Fibroblast of skin of right quadriceps (primary cell): Measurements from ENCODE around the gene PALD1.
A peak's percentile ranks its signal among the peaks of the same experiment; 100 is the strongest.
"Not testable (repeated sequence)": the region's sequence is repeated elsewhere in the genome, so short reads cannot be mapped to it uniquely, and the experiment has no call there.

Experiments
- DNase-seq: peaks from one replicate; pipeline ENCODE4 v3.0.0-alpha.2; 2013

Gene PALD1

GRCh38 chr10:70575874-70576802 is 97.6 kb downstream of the PALD1 start:
- DNase-seq = no peak

GRCh38 chr10:70576803-70577517 is 98.4 kb downstream of the PALD1 start:
- no peak for DNase-seq

GRCh38 chr10:70578371-70578947 is 99.9 kb downstream of the PALD1 start:
- DNase-seq = peak; percentile 64

DNA sequence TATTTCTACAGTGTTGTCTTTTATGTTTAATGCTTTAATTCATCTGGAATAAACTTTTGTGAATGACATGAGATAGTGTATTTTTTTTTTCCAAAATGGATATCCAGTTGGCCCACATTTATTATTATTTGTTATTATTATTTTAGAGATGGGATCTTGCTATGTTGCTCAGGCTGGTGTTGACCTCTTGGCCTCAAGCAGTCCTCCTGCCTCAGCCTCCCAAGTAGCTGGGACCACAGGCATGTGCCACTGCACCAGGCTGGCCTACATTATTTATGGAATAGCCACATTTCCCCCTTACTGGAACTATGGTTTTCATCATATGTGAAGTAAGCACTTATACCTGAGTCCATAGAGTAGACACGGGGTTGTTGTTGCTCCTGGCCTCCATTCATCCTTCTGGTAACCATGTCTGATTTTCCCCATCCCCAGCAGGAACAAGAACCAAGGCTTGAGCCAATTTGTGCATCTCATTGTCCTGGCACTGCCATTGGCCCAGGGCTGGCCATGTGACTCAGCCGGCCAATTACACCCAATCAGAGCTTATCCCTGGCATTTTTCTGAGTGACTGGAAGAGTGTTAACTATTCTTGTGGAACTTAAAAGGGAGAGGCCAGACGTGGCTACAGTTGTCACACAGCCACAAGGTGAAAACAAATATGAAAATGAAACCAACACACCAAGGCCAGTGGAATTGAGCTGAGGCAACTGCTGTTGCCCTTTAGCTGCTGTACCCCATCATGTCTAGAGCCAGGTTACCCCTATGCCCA is 100.9 kb downstream of the PALD1 start:
- DNase-seq = no peak

DNA sequence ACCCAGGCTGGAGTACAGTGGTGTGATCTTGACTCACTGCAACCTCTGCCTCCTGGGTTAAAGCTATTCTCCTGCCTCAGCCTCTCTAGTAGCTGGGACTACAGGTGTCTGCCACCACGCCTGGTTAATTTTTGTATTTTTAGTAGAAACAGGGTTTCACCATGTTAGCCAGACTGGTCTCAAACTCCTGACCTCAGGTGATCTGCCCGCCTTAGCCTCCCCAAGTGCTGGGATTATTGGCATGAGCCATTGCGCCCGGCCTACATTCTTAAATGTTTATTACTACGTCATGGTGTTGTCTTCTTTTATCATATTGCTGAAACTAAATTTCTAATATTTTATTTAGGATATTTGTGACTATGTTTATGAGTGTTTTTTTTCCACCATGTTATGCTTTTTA is 102.6 kb downstream of the PALD1 start:
- DNase-seq = not testable (repeated sequence)

GRCh38 chr10:70582793-70583668 is 104.5 kb downstream of the PALD1 start:
- DNase-seq = no peak

GRCh38 chr10:70583669-70584037 is 105.1 kb downstream of the PALD1 start:
- no peak for DNase-seq

DNA sequence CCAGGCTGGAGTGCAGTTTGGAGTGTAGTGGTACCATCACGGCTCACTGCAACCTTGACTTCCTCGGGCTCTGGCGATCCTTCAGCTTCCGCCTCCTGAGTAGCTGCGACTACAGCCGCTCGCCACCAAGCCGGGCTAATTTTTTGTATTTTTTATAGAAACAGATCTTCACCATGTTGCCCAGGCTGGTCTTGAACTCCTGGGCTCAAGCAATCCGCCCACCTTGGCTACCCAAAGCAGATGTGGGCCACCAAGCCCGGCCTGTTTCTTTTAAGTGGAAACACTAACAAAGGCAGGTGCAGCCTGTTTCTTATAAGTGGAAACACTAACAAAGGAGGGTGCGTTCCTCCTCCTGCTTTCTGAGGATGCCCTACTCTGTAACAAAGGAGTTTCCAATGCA is 105.8 kb downstream of the PALD1 start:
- no peak for DNase-seq

DNA sequence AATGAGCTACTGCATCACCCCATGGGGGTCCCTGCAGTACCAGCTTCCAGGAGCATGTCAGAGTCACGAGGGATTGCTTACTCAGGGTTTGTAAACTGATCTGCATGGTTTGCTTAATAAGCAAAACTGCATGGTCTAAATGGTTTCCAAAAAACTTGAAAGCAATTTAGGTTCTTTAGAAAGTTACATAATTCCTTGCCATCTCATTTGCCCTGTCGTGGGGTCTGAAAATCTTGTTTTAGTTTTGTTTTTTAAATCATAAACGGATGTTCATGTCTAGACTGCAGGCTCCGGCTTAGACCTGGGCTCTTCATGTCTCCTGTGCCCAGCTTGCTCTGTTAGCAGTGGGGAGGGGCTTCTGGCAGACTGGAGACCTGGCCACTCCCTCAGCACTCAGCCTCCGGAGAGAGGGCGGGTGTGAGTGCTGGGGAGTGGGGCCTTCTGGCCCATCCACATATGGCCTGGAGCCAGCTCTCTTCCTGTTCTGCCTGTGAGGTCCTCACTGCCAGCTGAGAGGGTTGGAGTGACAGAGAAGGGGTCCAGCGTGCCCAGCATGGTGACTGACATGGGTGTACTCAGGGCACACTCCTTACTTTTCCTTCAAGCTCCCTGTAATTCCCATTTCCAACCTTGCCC is 106.5 kb downstream of the PALD1 start:
- peak; percentile 20 for DNase-seq

GRCh38 chr10:70585578-70586169 is 107.1 kb downstream of the PALD1 start:
- no peak for DNase-seq

DNA sequence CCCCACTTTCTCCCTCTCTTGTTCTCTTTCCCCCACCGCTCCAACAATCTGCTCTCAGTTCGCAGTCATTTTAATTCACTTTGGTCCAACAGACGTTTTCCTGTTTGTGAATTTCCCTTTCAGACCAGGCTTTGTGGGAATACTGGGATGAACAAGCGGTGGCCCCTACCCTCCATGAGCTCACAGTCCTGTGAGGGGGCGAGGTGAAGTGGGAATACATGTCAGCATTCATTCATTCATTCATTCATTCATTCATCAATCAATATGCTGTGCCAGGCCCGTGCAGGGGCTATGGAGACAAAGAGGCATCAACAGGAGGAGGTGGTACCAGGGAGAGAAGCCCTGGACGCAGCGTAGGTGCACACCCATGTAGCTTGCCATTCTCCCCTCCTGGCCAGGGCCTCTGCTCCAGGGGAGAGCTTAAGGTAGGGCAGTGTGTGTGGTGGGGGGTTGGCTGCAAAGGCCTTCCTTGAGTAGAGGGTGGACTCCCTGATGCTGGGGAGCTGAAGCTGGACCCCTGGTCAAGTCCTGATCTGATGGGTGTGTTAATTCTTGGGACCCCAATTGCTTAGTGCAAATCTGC is 107.9 kb downstream of the PALD1 start:
- no peak for DNase-seq

- no peak for DNase-seq
Observed at GRCh38 chr10:70587045-70587658, 108.6 kb downstream of the PALD1 start.

- DNase-seq = no peak
Observed at GRCh38 chr10:70588255-70588654, 109.7 kb downstream of the PALD1 start.

DNA sequence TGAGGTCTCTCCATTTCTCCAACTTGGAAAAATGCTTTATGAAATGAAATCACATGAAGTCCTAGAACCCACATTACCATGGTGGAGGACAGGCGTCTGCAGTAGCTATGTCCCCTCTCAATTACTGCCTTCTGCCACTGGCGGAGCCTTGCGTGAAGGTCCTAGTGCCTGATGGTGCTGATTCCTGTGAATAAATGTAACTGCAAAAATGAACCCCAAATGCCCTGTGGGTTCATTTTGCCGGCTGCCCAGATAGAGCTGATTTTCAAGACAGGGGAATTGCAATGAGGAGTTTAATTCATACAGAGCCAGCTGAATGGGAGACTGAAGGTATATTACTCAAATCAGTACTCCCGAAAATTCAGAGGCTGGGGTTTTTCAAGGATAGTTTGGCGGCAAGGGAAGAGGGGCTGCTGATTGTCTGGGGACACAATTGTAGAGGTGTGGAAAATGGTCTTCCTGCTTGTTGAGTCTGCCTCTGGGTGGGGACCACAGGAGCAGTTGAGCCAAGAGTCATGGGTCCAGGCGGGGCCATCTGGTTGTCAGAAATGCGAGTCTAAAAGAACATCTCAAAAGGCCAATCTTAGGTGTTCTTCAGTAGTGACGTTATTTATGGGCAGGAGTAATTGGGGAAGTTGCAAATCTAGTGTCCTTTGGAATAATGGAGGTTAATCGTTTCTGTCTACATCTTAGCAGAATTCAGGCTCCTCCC is 110.4 kb downstream of the PALD1 start:
- no peak for DNase-seq

DNA sequence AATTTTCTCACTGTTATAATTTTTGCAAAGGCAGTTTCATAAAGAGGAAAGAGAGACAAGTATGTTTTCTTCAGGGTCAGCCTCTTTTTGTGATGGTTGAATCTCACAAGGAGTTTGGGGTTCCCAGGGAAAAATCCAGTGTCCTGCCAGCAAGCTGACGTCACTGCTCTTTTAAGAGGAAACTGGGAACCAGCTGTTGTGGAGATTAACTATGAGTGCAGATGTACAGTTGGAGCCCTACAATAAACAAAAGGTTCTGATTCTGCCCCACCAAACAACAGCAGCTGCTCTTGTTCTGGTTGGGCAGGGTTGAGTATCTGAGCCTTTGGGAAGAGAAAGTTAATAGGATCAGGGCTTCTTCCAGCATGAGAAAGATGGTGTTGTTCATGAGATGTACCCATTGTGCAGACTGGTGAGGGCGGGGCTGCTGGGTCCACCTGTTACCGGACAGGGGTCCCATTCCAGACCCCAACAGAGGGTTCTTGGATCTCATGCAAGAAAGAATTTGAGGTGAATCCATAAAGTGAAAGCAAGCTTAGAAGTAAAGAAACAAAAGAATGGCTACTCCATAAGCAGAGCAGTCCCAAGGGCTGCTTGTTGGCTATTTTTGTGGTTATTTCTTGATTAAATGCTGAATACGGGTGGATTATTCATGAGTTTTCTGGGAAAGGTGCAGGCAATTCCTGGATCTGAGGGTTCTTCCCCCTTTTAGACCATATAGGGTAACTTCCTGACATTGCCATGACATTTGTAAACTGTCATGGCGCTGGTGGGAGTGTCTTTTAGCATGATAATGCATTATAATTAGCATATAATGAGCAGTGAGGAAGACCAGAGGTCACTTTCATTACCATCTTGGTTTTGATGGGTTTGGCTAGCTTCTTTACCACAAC is 111.4 kb downstream of the PALD1 start:
- DNase-seq = peak; percentile 11

GRCh38 chr10:70590655-70591416 is 112.3 kb downstream of the PALD1 start:
- DNase-seq = no peak

DNA sequence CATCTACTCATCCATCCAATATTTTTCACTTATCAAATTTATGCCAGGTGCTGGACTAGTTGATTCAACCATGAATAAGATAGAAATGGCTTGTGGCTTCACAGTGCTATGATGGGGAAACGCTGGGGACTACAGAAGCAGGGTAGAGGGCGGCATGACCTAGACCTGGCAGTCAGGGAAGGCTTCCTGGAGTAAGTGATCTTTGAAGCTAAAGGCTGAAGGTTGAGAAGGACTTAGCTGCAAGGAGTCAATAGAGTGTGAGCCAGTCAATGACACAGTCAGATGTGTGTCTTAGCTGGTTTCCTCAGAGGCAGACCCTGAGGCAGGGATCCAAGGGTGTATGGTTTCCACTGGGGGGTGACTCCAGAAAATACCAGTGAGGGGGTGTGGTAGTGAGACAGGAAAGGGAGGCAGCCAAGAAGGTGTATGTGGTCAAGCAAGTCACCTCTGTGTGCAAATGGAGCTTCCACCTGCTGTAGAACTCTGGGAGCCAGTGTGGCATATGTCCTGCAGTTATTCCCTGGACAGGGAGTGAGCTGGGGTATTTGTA is 113.7 kb downstream of the PALD1 start:
- no peak for DNase-seq
